Mucosa of descending colon (tissue), 3 donors: ENCODE data around the gene POLR2A. TPM values are rescaled to one million over a fixed set of nuclear protein-coding genes. Genes with fewer than 3 reads are reported as not detected.

ENCODE experiments used
- ATAC-seq: fragments of 200-7000 bp; cut with Tn5 transposase; one replicate; pipeline ENCODE4 v1.9.1; 2020; ENCODE audit warnings: mild to moderate bottlenecking, moderate library complexity
- DNase-seq, 3 donors: peaks; one replicate each; pipeline ENCODE4 v3.0.0-alpha.2; 2020
- H3K36me3 ChIP-seq: fragments of 200-600 bp; one replicate; pipeline ENCODE4 v1.8.0; 2021; ENCODE audit warnings: low read depth, mild to moderate bottlenecking
- H3K4me1 ChIP-seq: fragments of 200-600 bp; one replicate; pipeline ENCODE4 v1.8.0; 2021; ENCODE audit warnings: low read depth, mild to moderate bottlenecking
- H3K4me3 ChIP-seq: fragments of 200-600 bp; one replicate; pipeline ENCODE4 v1.8.0; 2021; ENCODE audit warnings: mild to moderate bottlenecking
- H3K9me3 ChIP-seq: fragments of 200-600 bp; one replicate; pipeline ENCODE4 v1.8.0; 2021; ENCODE audit warnings: mild to moderate bottlenecking
- CTCF ChIP-seq: fragments of 200-600 bp; IDR thresholded peaks from one replicate; pipeline ENCODE4 v1.8.0; 2022; ENCODE audit warnings: antibody characterized with exemption, mild to moderate bottlenecking
- intact Hi-C, 2 donors: fragments of 100-400 bp; cut with DNase I in 1 of 2; cut with micrococcal nuclease in 1 of 2; formaldehyde crosslinking; loops; one replicate each; pipeline versions ENCODE4 v1.11.0 to v1.11.1; 2022; cut with DNase I, micrococcal nuclease
- total RNA-seq, 3 donors: library from RNA; stranded (reverse); fragmentation: NEBNext Ultra II Directional in 2 of 3; extraction: Animal tissue kit (Norgen Biotek cat#: 25700) in 2 of 3; gene quantifications; one replicate each; pipeline versions ENCODE4 v1.2.1 to v1.2.4, GENCODE V29; 2021 to 2023
- donor health status: DM: no; HTN: no; CAD: no; lungs with moderate emphysema.
- donor health status: DM: no; HTN: no; CAD: no.
- donor health status: DM: no; HTN: yes; CAD: no.

Gene POLR2A
- total RNA-seq, 3 donors from 2014 or later: 101 to 124 (median 118) TPM

- TF ChIP-seq CTCF: no peak
- DNase-seq (peak in 1 of 3 donors; percentile 7), ATAC-seq (no peak)
- H3K36me3 ChIP-seq: peaks cover 3% of the 10 kb centered on the region
- peaks cover 44% of the 10 kb centered on the region for H3K4me1 ChIP-seq
- intact Hi-C loops: no loop called here
- H3K4me3 ChIP-seq: no peak overlapping the region
- H3K9me3 ChIP-seq: no peaks in the 10 kb centered on the region
These were observed 6.0 kb downstream of the POLR2A start for GRCh38 chr17:7490144-7490543.

- Histone ChIP-seq H3K4me3 (no peak overlapping the region), H3K4me1 (peaks cover 33% of the 10 kb centered on the region), H3K9me3 (no peaks in the 10 kb centered on the region), H3K36me3 (peaks cover 3% of the 10 kb centered on the region)
- no peak for TF ChIP-seq CTCF
- ATAC-seq: peak; percentile 94
- peak in 1 of 3 donors; percentile 35 for DNase-seq
- intact Hi-C loops: no loop called here
These were observed 7.4 kb downstream of the POLR2A start for GRCh38 chr17:7491583-7491982.

GRCh38 chr17:7493941-7494340, 9.8 kb downstream of the POLR2A start:
- ATAC-seq (no peak), DNase-seq (no peak)
- Histone ChIP-seq H3K9me3 (no peaks in the 10 kb centered on the region), H3K4me3 (no peak overlapping the region), H3K4me1 (peaks cover 25% of the 10 kb centered on the region), H3K36me3 (peaks cover 3% of the 10 kb centered on the region)
- intact Hi-C loops: no loop called here
- TF ChIP-seq CTCF: no peak

GRCh38 chr17:7495906-7496434, 11.8 kb downstream of the POLR2A start:
- ATAC-seq (no peak), DNase-seq (peak in 1 of 3 donors; percentile 37)
- intact Hi-C loops: no loop called here
- H3K4me3 ChIP-seq: no peak overlapping the region
- no peaks in the 10 kb centered on the region for H3K9me3 ChIP-seq
- TF ChIP-seq CTCF: no peak
- H3K36me3 ChIP-seq: peaks cover 8% of the 10 kb centered on the region
- H3K4me1 ChIP-seq: peaks cover 14% of the 10 kb centered on the region

GRCh38 chr17:7496470-7497183, 12.5 kb downstream of the POLR2A start:
- H3K36me3 ChIP-seq: peaks cover 9% of the 10 kb centered on the region
- no peak overlapping the region for H3K4me3 ChIP-seq
- no peaks in the 10 kb centered on the region for H3K9me3 ChIP-seq
- DNase-seq: peak in 1 of 3 donors; percentile 40
- intact Hi-C loops: no loop called here
- ATAC-seq: no peak
- peaks cover 9% of the 10 kb centered on the region for H3K4me1 ChIP-seq
- no peak for TF ChIP-seq CTCF
